HepG2 (cell line): ENCODE data around the gene ARL8B. TPM values are rescaled to one million over a fixed set of nuclear protein-coding genes. Genes with fewer than 3 reads are reported as not detected.

ENCODE experiments used
- ATAC-seq: fragments of 200-7000 bp; cut with Tn5 transposase; 3 replicates; pipeline ENCODE4 v1.9.1; 2020; ENCODE audit warnings: mild to moderate bottlenecking, moderate library complexity
- BruUV-seq: library from RNA; stranded (reverse); fragments of 400-500 nt; replicated peaks from 2 replicates; lab custom pipeline; 2021; lab: Mats Ljungman, UMichigan
- CTCF ChIA-PET: fragments of 300-600 bp; formaldehyde crosslinking; extraction: SDS; loops from one replicate; lab custom pipeline; 2021; ENCODE audit warnings: low total read pairs, inconsistent platforms, low intra/inter-chr PET ratio; lab: Yijun Ruan, JAX
- POLR2A ChIA-PET: fragments of 350-600 bp; sonication (Branson Sonifier 250); formaldehyde crosslinking; loops from one replicate; lab custom pipeline; 2020; ENCODE audit warnings: antibody characterized with exemption, inconsistent platforms; lab: Yijun Ruan, JAX
- DNase-seq: peaks from one replicate; pipeline ENCODE4 v3.0.0-alpha.2; 2015; ENCODE audit warnings: low spot score
- FAIRE-seq: peaks from 3 replicates; lab custom pipeline; 2011; peaks lifted over from hg19 to GRCh38; lab: Jason Lieb, UNC
- H2AFZ ChIP-seq: one replicate; pipeline ENCODE4 v1.6.1; 2011; ENCODE audit warnings: low read length, inconsistent platforms
- H3K27ac ChIP-seq: fragments of 300-600 bp; 3 replicates; pipeline ENCODE4 v1.8.0; 2011; ENCODE audit warnings: mixed run types, mild to moderate bottlenecking, mixed read lengths, low read length, inconsistent platforms; ENCODE audit not compliant: insufficient read depth; ENCODE audit errors: extremely low read length
- H3K27me3 ChIP-seq, 2 experiments: fragments of 200-600 bp in 1 of 2; 2 replicates in 1 of 2; 3 replicates in 1 of 2; pipeline versions ENCODE4 v1.6.0 to v1.8.0; 2011; ENCODE audit warnings: low read length in 2 of 2, mild to moderate bottlenecking in 2 of 2, moderate library complexity in 2 of 2, inconsistent platforms in 1 of 2; ENCODE audit not compliant: insufficient read depth in 2 of 2, control insufficient read depth in 1 of 2
- H3K36me3 ChIP-seq, 2 experiments: fragments of 200-600 bp in 1 of 2; replicated peaks in 1 of 2; 2 replicates in 1 of 2; 3 replicates in 1 of 2; pipeline versions ENCODE4 v1.5.1 to v1.8.0; 2011; ENCODE audit warnings: low read length in 2 of 2, inconsistent platforms in 1 of 2; ENCODE audit not compliant: insufficient read depth in 2 of 2, control insufficient read depth in 1 of 2
- H3K4me1 ChIP-seq: 2 replicates; pipeline ENCODE4 v1.5.1; 2012; ENCODE audit warnings: low read length, inconsistent platforms; ENCODE audit not compliant: insufficient read depth
- H3K4me2 ChIP-seq: 2 replicates; pipeline ENCODE4 v1.6.0; 2011; ENCODE audit warnings: low read depth, low read length, inconsistent platforms
- H3K4me3 ChIP-seq, 3 experiments: fragments of 200-600 bp in 1 of 3; sonication (generic), shearing (Covaris generic) in 1 of 3; replicated peaks in 1 of 3; 2 replicates each; pipeline ENCODE4 v1.5.1; 2011 to 2016; ENCODE audit warnings: low read length in 3 of 3, inconsistent platforms in 2 of 3, low read depth in 2 of 3, mild to moderate bottlenecking in 2 of 3, control low read depth in 1 of 3, mixed read lengths in 1 of 3; ENCODE audit not compliant: insufficient read depth in 1 of 3
- H3K79me2 ChIP-seq: one replicate; pipeline ENCODE4 v1.6.1; 2011; ENCODE audit warnings: low read length, inconsistent platforms; ENCODE audit not compliant: insufficient read depth
- H3K9ac ChIP-seq: 2 replicates; pipeline ENCODE4 v1.6.0; 2011; ENCODE audit warnings: mild to moderate bottlenecking, low read depth, low read length, inconsistent platforms; ENCODE audit not compliant: insufficient read depth
- H3K9me3 ChIP-seq: 2 replicates; pipeline ENCODE4 v1.5.1; 2012; ENCODE audit warnings: mild to moderate bottlenecking, low read length
- H4K20me1 ChIP-seq: 2 replicates; pipeline ENCODE4 v1.6.0; 2011; ENCODE audit warnings: inconsistent platforms, mild to moderate bottlenecking, low read length, moderate library complexity; ENCODE audit not compliant: insufficient read depth
- ATF2 ChIP-seq: sonication (generic); formaldehyde crosslinking; IDR thresholded peaks from 2 replicates; pipeline ENCODE4 v1.4.0; 2020; ENCODE audit warnings: missing genetic modification reagents
- BATF2 ChIP-seq: sonication (generic); formaldehyde crosslinking; IDR thresholded peaks from 2 replicates; pipeline ENCODE4 v1.8.0; 2022; ENCODE audit warnings: mild to moderate bottlenecking, missing genetic modification reagents, moderate library complexity
- CREM ChIP-seq, 2 experiments: sonication (generic) in 1 of 2; formaldehyde crosslinking in 1 of 2; IDR thresholded peaks; 2 replicates each; pipeline versions ENCODE4 v1.4.0 to v1.6.1; 2016 to 2020; ENCODE audit warnings: antibody characterized with exemption in 1 of 2, mild to moderate bottlenecking in 1 of 2, missing genetic modification reagents in 1 of 2
- HOXD1 ChIP-seq: sonication (generic); formaldehyde crosslinking; IDR thresholded peaks from 2 replicates; pipeline ENCODE4 v1.5.0; 2020; ENCODE audit warnings: missing genetic modification reagents
- NFAT5 ChIP-seq: sonication (generic); formaldehyde crosslinking; IDR thresholded peaks from 2 replicates; pipeline ENCODE4 v1.4.0; 2020; ENCODE audit warnings: missing genetic modification reagents
- SMARCC2 ChIP-seq: fragments of 450-650 bp; IDR thresholded peaks from 2 replicates; pipeline ENCODE4 v1.6.1; 2017; ENCODE audit warnings: antibody characterized with exemption, mild to moderate bottlenecking
- TMF1 ChIP-seq: sonication (generic); formaldehyde crosslinking; IDR thresholded peaks from 2 replicates; pipeline ENCODE4 v1.8.1; 2022; ENCODE audit warnings: low read depth, missing genetic modification reagents
- WIZ ChIP-seq: sonication (generic); formaldehyde crosslinking; IDR thresholded peaks from 2 replicates; pipeline ENCODE4 v1.5.1; 2020; ENCODE audit warnings: mild to moderate bottlenecking, missing genetic modification reagents
- ZFAT ChIP-seq: sonication (generic); formaldehyde crosslinking; conservative IDR thresholded peaks from 2 replicates; pipeline ENCODE4 v1.8.1; 2023; ENCODE audit warnings: missing genetic modification reagents, inconsistent platforms
- ZNF138 ChIP-seq: sonication (generic); formaldehyde crosslinking; IDR thresholded peaks from 2 replicates; pipeline ENCODE4 v1.5.0; 2020; ENCODE audit warnings: mild to moderate bottlenecking, low read depth, missing genetic modification reagents
- ZNF546 ChIP-seq: sonication (generic); formaldehyde crosslinking; conservative IDR thresholded peaks from 2 replicates; pipeline ENCODE4 v1.8.1; 2023; ENCODE audit warnings: mild to moderate bottlenecking, missing genetic modification reagents
- ZSCAN22 ChIP-seq: sonication (generic); formaldehyde crosslinking; IDR thresholded peaks from 2 replicates; pipeline ENCODE4 v1.4.0; 2020; ENCODE audit warnings: mild to moderate bottlenecking, missing genetic modification reagents
- WGBS: methylation state at CpG from one replicate; pipeline ENCODE4 v1.1.6; 2017; ENCODE audit warnings: low lambda C conversion rate; 5-methylcytosine and 5-hydroxymethylcytosine counted together
- in situ Hi-C: cut with HindIII; loops from 2 replicates; pipeline ENCODE4 v1.10.0; 2017; ENCODE audit warnings: low pct_unique_long_range_greater_than_20kb; ENCODE audit not compliant: extremely low pct_ligation_motif_present
- intact Hi-C: fragments of 100-400 bp; cut with micrococcal nuclease; formaldehyde crosslinking; loops from one replicate; pipeline ENCODE4 v1.10.0; 2022; ENCODE audit not compliant: unreplicated experiment
- polyA plus RNA-seq, 8 experiments: library from polyadenylated mRNA; depleted of rRNA in 3 of 8; stranded (reverse) in 7 of 8; unstranded in 1 of 8; fragments of >200 nt; fragmentation: Illumina TruSeq in 4 of 8; extraction: Trizol in 4 of 8; gene quantifications; 2 replicates each; pipeline versions ENCODE4 v1.2.1 to v1.2.3, GENCODE V29; 2011 to 2016; ENCODE audit warnings: low read depth in 4 of 8, missing spikeins in 1 of 8, mixed read lengths in 1 of 8; ENCODE audit not compliant: insufficient read depth in 1 of 8
- total RNA-seq, 5 experiments: library from RNA; depleted of rRNA; stranded (reverse); fragments of >200 nt; fragmentation: Illumina TruSeq; extraction: Trizol; gene quantifications; 2 replicates each; pipeline ENCODE4 v1.2.3, GENCODE V29; 2016; ENCODE audit warnings: low read depth in 1 of 5
- TF ChIP-seq, protein P1 (sequence below): sonication (generic); formaldehyde crosslinking; IDR thresholded peaks from 2 replicates; pipeline ENCODE4 v1.8.0; 2022; ENCODE audit warnings: missing genetic modification reagents, low read depth, mild to moderate bottlenecking, borderline replicate concordance
- TF ChIP-seq, protein P2 (sequence below): sonication (generic); formaldehyde crosslinking; conservative IDR thresholded peaks from 2 replicates; pipeline ENCODE4 v1.8.0; 2022; ENCODE audit warnings: low read depth, missing genetic modification reagents

The ARL8B gene
- total and polyA plus RNA-seq, 2 of the 13 experiments (the other 11 are each of a cell fraction or from before 2014, with no cell fraction given): 23.5 to 30.4 TPM

DNA sequence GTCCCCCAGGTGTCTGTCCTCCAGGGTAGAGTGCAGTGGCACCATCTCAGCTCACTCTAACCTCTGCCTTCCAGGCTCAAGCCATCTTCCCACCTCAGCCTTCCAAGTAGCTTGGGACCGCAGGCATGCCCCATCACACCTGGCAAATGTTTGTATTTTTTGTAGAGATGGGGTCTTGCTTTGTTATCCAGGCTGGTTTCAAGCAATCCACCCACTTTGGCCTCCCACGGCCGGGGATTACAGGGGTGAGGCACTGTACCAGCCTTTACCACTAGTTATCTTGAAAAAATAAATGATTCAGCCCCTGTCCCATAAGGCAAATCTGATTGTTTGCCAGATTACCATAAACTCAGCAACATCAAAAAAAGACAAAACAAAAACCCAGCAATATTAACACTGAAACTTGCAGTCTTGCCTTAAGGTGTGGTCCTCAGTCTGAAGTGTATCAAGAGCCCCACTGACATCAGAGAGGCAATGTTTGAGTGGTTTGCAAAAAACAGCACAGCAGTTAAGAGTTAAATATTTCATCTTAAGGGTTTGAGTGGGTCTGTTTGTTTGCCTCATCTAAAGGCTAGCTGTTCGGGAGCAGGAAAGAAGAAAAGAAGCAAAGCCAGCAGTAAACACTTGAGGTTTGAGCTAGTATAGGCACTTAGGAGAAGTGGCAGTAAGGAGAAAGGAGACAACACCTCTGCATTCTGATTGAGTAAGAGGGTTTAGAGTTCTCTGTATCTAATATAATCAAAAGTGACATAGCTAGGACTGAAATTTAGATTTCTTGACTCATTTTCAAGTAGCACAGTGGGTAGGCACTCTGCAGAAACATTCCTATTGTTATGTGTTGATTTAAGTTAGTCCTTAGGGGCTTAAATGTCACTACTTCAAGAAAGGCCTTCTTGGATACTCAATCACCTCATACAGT is 39.1 kb downstream of the ARL8B start:
- Histone ChIP-seq H4K20me1 (no peaks in the 10 kb centered on the region), H3K79me2 (peaks cover 54% of the 10 kb centered on the region), H2AFZ (no peak overlapping the region), H3K36me3 (peaks cover 0 to 2% of the 10 kb centered on the region in 2 experiments; a peak in 1 of 5 replicates), H3K9me3 (no peaks in the 10 kb centered on the region), H3K27me3 (no peaks in the 10 kb centered on the region), H3K9ac (no peak overlapping the region), H3K4me1 (no peaks in the 10 kb centered on the region; the same call in 1 of the 2 replicates), H3K4me2 (no peak overlapping the region), H3K4me3 (no peak overlapping the region), H3K27ac (no peak overlapping the region)
- BruUV-seq: no TSS peak
- no peak for ATAC-seq
- CTCF ChIA-PET: no interaction called here
- 97% methylated on average over 4 of the region's 4 CpGs for WGBS
- in situ Hi-C loops: no loop called here
- POLR2A ChIA-PET: no interaction called here
- intact Hi-C loops: no loop called here
- no peak for DNase-seq
- FAIRE-seq: no peak
- TF ChIP-seq SMARCC2 (no peak), BATF2 (CRISPR knock-in tag) (no peak), ZFAT (CRISPR knock-in tag) (no peak), ZSCAN22 (CRISPR knock-in tag) (no peak), ATF2 (CRISPR knock-in tag) (no peak), HOXD1 (CRISPR knock-in tag) (no peak), CREM (IDR thresholded peaks at IDR 0.05) (no peak), CREM (CRISPR knock-in tag; IDR thresholded peaks at IDR 0.05) (no peak), TMF1 (CRISPR knock-in tag) (no peak), WIZ (CRISPR knock-in tag) (no peak), ZNF546 (no peak), ZNF138 (CRISPR knock-in tag) (no peak), NFAT5 (CRISPR knock-in tag) (no peak)
- TF ChIP-seq, protein P1, sequence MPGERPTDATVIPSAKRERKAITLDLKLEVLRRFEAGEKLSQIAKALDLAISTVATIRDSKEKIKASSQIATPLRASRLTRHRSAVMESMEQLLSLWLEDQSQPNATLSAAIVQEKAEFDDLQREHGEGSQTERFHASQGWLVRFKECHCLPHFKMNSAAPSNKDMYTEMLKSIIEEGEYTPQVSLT: no peak
- TF ChIP-seq, protein P2, sequence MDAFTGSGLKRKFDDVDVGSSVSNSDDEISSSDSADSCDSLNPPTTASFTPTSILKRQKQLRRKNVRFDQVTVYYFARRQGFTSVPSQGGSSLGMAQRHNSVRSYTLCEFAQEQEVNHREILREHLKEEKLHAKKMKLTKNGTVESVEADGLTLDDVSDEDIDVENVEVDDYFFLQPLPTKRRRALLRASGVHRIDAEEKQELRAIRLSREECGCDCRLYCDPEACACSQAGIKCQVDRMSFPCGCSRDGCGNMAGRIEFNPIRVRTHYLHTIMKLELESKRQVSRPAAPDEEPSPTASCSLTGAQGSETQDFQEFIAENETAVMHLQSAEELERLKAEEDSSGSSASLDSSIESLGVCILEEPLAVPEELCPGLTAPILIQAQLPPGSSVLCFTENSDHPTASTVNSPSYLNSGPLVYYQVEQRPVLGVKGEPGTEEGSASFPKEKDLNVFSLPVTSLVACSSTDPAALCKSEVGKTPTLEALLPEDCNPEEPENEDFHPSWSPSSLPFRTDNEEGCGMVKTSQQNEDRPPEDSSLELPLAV (CRISPR knock-in tag): no peak
